ENCODE results near the gene KIF21A.

The KIF21A gene

GRCh38 chr12:39390752-39391151, 52.2 kb downstream of the KIF21A start:
- no peak for DNase-seq (ENCODE audit: low read depth in 2 of 2)

DNA sequence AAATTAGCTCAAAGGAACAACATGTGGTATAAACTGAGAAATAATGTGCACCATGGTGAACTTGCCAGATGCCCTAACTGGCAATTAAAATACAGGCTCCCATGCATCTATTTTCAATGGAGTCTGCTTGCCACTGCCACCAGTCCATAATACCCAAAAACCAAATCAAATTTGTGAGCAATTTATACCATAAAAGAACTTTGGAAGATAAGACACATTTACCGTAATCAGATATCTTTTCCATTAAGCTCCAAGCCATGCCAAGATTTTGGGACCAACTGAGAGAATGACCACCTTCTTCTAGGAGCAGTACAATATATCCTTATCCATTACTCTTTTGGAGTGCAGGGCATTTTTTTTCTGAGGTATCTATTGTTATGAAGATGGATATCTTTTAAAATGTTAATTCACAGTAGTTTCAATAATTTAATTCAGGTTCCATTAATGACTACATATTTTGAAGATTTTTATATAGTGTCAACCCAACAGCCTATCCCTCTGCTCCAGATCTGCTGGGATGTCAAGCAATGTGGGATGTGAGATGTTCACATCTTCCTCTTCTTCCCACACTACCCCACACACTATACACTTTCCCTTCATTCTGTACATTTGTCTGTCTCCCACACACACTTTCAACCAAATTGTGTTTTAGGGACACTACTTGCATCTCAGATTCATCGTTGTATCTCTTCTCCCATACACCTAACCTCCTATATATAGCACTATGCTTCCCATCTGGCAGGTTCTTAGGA, 53.3 kb downstream of the KIF21A start:
- DNase-seq (ENCODE audit: low read depth in 2 of 2) = no peak

GRCh38 chr12:39386335-39386734, 56.6 kb downstream of the KIF21A start:
- DNase-seq (ENCODE audit: low read depth in 2 of 2) = no peak

GRCh38 chr12:39383114-39383513, 59.8 kb downstream of the KIF21A start:
- DNase-seq (ENCODE audit: low read depth in 2 of 2) = no peak

DNA sequence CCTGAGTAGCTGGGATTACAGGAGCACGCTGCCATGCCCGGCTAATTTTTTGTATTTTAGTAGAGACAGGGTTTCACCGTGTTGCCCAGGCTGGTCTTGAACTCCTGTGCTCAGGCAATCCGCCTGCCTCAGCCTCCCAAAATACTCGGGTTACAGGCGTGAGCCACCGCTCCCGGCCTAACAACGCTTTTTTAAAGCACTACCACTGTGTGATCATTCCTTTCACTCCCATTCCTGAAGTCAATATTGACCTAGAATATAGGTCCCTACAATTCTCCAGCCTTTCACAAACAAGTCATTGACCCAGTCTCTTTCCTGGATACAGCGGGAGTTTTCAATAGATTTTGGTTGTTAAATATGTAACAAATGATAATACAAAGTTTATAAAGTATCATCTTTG, 62.8 kb downstream of the KIF21A start:
- no peak for DNase-seq (ENCODE audit: low read depth in 2 of 2)

- no peak for DNase-seq (ENCODE audit: low read depth in 2 of 2)
These were observed 64.6 kb downstream of the KIF21A start for GRCh38 chr12:39378341-39378740.

- DNase-seq (ENCODE audit: low read depth in 2 of 2) = no peak
These were observed 67.6 kb downstream of the KIF21A start for GRCh38 chr12:39375206-39375808.

GRCh38 chr12:39372929-39373328, 70.0 kb downstream of the KIF21A start:
- DNase-seq (ENCODE audit: low read depth in 2 of 2) = no peak

DNA sequence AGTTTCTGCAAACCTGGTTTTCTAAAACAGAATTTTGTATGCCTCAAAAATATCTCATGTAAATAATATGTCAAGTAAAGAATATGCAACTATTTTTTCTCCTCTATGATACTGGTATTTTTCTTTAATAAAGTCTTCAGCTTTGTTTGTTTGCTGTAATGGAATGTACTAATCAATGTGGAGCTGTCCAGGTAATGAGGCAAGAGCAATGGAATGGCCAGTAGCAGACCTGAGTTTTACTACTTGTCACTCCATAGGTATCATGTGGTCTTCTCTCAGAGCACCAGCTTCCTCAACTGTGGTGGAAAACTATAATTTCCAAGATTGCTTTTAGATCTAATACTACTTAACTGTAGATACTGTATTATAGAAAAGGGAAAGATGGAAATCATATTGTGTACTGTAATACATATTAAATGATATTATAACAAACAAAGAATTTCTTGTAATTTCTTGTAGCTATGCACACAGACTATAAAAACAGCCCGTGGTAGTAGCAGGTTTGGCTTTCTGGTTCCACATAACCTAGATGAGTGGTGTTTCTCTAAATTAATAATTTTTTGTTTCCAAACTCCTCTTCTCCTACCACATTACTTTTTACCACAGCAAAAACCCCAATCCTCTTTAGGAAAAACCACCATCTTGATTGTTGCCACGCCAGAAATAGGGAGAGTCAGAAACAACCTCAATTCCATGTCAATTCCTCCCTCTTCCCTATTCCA, 70.6 kb downstream of the KIF21A start:
- DNase-seq (ENCODE audit: low read depth in 2 of 2) = no peak

DNA sequence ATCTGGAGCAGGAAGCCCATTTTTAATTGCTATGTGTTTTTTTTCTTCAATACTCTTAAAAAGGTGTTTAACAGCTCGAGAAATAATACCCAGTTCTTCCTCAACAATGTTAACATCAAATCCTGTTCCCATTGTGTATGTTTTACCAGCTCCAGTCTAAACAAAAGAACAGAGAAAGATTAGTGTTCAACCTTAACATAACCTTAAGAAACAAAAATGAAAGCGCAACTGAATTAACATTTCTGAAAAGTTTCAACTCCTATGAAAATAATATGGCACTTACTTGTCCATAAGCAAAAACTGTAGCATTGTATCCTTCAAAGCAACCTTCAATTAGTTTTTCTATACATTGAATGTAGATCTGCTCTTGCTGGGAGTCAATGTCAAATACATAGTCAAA, 73.2 kb downstream of the KIF21A start:
- no peak for DNase-seq (ENCODE audit: low read depth in 2 of 2)

GRCh38 chr12:39368891-39369290, 74.0 kb downstream of the KIF21A start:
- DNase-seq (ENCODE audit: low read depth in 2 of 2) = no peak

- no peak for DNase-seq (ENCODE audit: low read depth in 2 of 2)
These were observed 74.8 kb downstream of the KIF21A start for GRCh38 chr12:39368096-39368495.

GRCh38 chr12:39367494-39367893, 75.4 kb downstream of the KIF21A start:
- DNase-seq (ENCODE audit: low read depth in 2 of 2) = no peak

DNA sequence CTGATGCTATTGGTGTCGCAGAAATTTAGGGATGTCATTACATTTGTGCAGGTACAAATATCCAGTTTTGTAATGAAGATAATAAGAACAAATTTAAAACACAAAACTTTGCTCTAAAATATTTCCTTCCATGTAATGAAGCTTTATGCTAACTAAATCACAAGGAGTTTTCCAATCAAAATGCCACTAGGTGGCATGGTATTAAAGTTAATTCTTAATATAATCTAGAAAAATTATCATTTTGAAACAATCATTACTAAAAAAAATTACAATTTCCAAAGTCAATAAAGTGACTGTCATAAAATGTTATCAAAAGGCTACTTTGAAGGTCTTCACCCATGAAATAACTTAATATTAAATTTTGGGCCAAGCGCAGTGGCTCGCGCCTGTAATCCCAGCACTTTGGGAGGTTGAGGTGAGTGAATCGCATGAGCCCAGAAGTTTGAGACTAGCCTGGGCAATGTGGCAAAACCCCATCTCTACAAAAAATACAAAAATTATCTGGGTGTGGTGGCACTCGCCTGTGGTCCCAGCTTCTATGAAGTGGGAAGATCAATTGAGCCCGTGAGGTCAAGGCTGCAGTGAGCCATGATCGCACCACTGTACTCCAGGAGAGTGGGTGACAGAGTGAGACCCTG, 77.4 kb downstream of the KIF21A start:
- no peak for DNase-seq (ENCODE audit: low read depth in 2 of 2)

- no peak for DNase-seq (ENCODE audit: low read depth in 2 of 2)
These were observed 78.7 kb downstream of the KIF21A start for GRCh38 chr12:39364196-39364595.

GRCh38 chr12:39359645-39360044, 83.3 kb downstream of the KIF21A start:
- no peak for DNase-seq (ENCODE audit: low read depth in 2 of 2)

- DNase-seq (ENCODE audit: low read depth in 2 of 2) = no peak
These were observed 85.9 kb downstream of the KIF21A start for GRCh38 chr12:39357041-39357440.

DNA sequence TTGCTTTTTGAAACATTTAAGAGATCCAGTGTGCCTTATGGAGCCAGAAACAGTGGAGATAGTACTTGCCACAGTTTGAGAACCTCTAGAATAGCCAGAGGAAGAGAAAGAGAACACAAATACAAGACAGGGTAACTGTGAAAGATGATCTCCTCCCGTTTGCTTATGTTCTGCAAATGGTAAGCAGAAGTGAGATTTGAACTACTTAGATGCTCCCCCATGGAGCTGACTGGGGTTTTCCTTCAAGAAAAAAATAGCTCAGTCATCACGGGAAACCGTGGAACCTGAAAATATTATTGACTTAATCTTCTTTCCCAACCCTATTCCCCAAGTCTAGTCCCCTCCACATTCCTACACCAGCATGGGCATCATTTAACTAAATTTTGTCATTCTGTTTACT, 87.1 kb downstream of the KIF21A start:
- no peak for DNase-seq (ENCODE audit: low read depth in 2 of 2)

GRCh38 chr12:39354955-39355354, 88.0 kb downstream of the KIF21A start:
- DNase-seq (ENCODE audit: low read depth in 2 of 2) = no peak

DNA sequence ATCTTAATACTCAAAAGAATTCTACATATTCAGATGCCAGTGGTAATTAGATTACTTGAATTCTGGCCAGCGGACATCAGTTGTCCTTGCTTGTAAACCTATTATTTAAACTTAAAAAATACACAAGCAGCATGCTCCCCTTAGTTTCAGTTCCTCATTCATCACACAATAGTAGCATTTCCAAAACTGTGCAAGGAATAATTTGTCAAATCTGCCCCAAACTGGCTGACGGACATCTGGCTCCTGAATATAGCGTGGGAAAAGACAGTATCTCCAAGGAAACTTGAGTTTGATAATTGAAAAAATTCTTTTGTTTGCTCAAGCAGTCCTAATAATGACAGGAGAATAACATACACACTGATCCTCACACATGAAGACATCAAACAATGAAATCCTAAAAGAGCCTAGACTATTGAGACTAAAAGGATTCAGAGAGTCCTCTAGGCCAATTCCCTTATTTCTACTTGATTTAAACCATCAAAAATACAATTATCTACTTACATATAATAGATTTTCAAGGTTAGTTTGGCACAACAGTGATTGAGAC, 90.4 kb downstream of the KIF21A start:
- DNase-seq (ENCODE audit: low read depth in 2 of 2) = no peak

- DNase-seq (ENCODE audit: low read depth in 2 of 2) = no peak
These were observed 91.8 kb downstream of the KIF21A start for GRCh38 chr12:39351153-39351552.

- no peak for DNase-seq (ENCODE audit: low read depth in 2 of 2)
These were observed 93.8 kb downstream of the KIF21A start for GRCh38 chr12:39348941-39349626.

Data from stimulated activated CD4-positive, alpha-beta T cell treated with anti-CD3 and anti-CD28 coated beads, Interleukin-1b, Interleukin-23, amount 100 ng/mL, for 1 hour (primary cell).